T-cell (primary cell): ENCODE data around the gene GPR183. TPM values are rescaled to one million over a fixed set of nuclear protein-coding genes. Genes with fewer than 3 reads are reported as not detected.

Experiments
- ATAC-seq, 4 experiments: fragments of 200-7000 bp in 3 of 4; fragments of 150-1000 bp in 1 of 4; cut with Tn5 transposase; replicated peaks in 1 of 4; 1 replicate in 3 of 4; 2 replicates in 1 of 4; pipeline ENCODE4 v1.10.0; 2021; ENCODE audit warnings: moderate library complexity in 3 of 4, mild to moderate bottlenecking in 2 of 4, moderate number of reproducible peaks in 1 of 4
- CTCF ChIA-PET, 2 donors: fragments of 300-600 bp; sonication (Branson Sonifier 250); formaldehyde crosslinking; loops; one replicate each; lab custom pipeline; 2022; ENCODE audit warnings: antibody characterized with exemption in 2 of 2; lab: Charles Lee
- POLR2A ChIA-PET, 2 donors: fragments of 300-600 bp; sonication (Branson Sonifier 250); formaldehyde crosslinking; loops; one replicate each; lab custom pipeline; 2022; ENCODE audit warnings: antibody characterized with exemption in 2 of 2; lab: Charles Lee
- DNase-seq, 35 experiments: peaks; one replicate each; pipeline versions ENCODE4 v3.0.0 to v3.0.0-alpha.2; 2013 to 2023
- H3K27ac ChIP-seq: one replicate; pipeline ENCODE4 v1.5.1; 2013; ENCODE audit warnings: low read length
- H3K27me3 ChIP-seq, 2 experiments: replicated peaks in 1 of 2; 1 replicate in 1 of 2; 2 replicates in 1 of 2; pipeline versions ENCODE4 v1.6.1 to v1.7.0; 2013; ENCODE audit warnings: low read length in 1 of 2, mixed read lengths in 1 of 2; ENCODE audit not compliant: control insufficient read depth in 2 of 2, insufficient read depth in 2 of 2; ENCODE audit errors: extremely low read depth in 1 of 2
- H3K36me3 ChIP-seq, 2 donors: 1 replicate in 1 of 2; 2 replicates in 1 of 2; pipeline versions ENCODE4 v1.6.1 to v1.7.0; 2013; ENCODE audit warnings: low read length in 1 of 2; ENCODE audit not compliant: control insufficient read depth in 2 of 2, insufficient read depth in 1 of 2; ENCODE audit errors: extremely low read depth in 1 of 2
- H3K4me1 ChIP-seq, 2 experiments: 1 replicate in 1 of 2; 2 replicates in 1 of 2; pipeline versions ENCODE4 v1.6.1 to v1.7.0; 2013; ENCODE audit warnings: low read length in 2 of 2, mixed read lengths in 1 of 2; ENCODE audit not compliant: insufficient read depth in 2 of 2, control insufficient read depth in 1 of 2; ENCODE audit errors: extremely low read depth in 1 of 2
- H3K4me3 ChIP-seq, 2 donors: 1 replicate in 1 of 2; 2 replicates in 1 of 2; pipeline versions ENCODE4 v1.5.1 to v1.7.0; 2013; ENCODE audit warnings: mild to moderate bottlenecking in 2 of 2, low read length in 1 of 2, moderate library complexity in 1 of 2; ENCODE audit not compliant: control insufficient read depth in 1 of 2; ENCODE audit errors: extremely low read depth in 1 of 2
- H3K9me3 ChIP-seq: 2 replicates; pipeline ENCODE4 v1.7.0; 2013
- H3K27ac Mint-ChIP-seq, 2 donors: one replicate each; pipeline ENCODE4 v1.8.0; 2020 to 2021; ENCODE audit warnings: mild to moderate bottlenecking in 2 of 2, mixed read lengths in 2 of 2
- H3K27me3 Mint-ChIP-seq, 2 donors: one replicate each; pipeline ENCODE4 v1.8.0; 2021 to 2022; ENCODE audit warnings: mixed read lengths in 2 of 2
- H3K36me3 Mint-ChIP-seq: one replicate; pipeline ENCODE4 v1.8.0; 2021; ENCODE audit warnings: mixed read lengths
- H3K4me1 Mint-ChIP-seq, 3 donors: one replicate each; pipeline ENCODE4 v1.8.0; 2020 to 2022; ENCODE audit warnings: mixed read lengths in 3 of 3, mild to moderate bottlenecking in 1 of 3
- H3K4me3 Mint-ChIP-seq, 3 donors: one replicate each; pipeline ENCODE4 v1.8.0; 2020 to 2022; ENCODE audit warnings: mild to moderate bottlenecking in 3 of 3, mixed read lengths in 3 of 3, moderate library complexity in 3 of 3
- H3K9me3 Mint-ChIP-seq, 3 donors: one replicate each; pipeline ENCODE4 v1.8.0; 2020 to 2022; ENCODE audit warnings: mixed read lengths in 3 of 3
- WGBS: methylation state at CpG from one replicate; pipeline ENCODE4 v1.1.5; 2013; ENCODE audit warnings: missing lambda C conversion rate; ENCODE audit not compliant: insufficient coverage; 5-methylcytosine and 5-hydroxymethylcytosine counted together
- total RNA-seq, 35 experiments: library from RNA in 6 of 35; stranded (reverse) in 6 of 35; fragments of 120-200 nt in 1 of 35; gene quantifications; one replicate each; pipeline versions ENCODE4 v1.2.1 to v1.2.4 and lab custom pipeline; 2013 to 2026

Gene GPR183
- total RNA-seq, 5 donors from 2014 or later (not counting 1 experiment from before 2014, with no cell fraction given) = 69.9 to 152 (median 100) TPM

DNA sequence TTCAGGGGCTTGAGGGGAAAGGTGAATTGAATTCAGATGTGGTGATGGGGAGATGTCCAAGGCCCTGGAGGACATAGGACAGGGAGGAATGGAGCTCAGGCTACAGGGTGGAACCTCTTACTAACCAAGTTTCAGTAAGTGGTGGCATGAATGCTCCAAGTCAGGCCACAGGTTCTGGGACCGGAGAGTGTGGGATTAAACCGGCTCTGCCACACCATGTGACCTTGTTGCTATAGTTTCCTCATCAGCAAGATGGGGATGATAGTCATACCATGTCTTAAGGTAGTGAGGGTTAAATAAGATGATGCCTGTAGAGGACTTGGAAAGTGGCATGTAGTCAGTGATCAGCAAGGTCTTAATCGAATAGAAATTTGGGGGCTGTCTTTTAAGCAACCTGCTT lies 16.3 kb downstream of the GPR183 start:
- Histone ChIP-seq H3K4me3 (no peak overlapping the region), H3K4me1 (peaks cover 18 to 61% of the 10 kb centered on the region in 2 experiments), H3K36me3 (peaks cover 0 to 33% of the 10 kb centered on the region in 2 donors), H3K27ac (peak overlapping the region; percentile 74), H3K9me3 (no peaks in the 10 kb centered on the region), H3K27me3 (no peaks in the 10 kb centered on the region)
- peak overlapping the region in 2 of 3 donors; percentile 4 to 29 for H3K4me3 Mint-ChIP-seq
- whole genome bisulfite sequencing = 74% methylated on average over 3 of the region's 3 CpGs
- peaks cover 91 to 96% (median 91%) of the 10 kb centered on the region in 3 donors for H3K4me1 Mint-ChIP-seq
- ChIA-PET CTCF (no interaction called here), POLR2A (interaction anchor here in 1 of 2 donors (0.6 kb wide), 1 partner anchor 23 kb away, joined by 9 read pairs; no protein-coding TSS in a partner anchor)
- no peaks in the 10 kb centered on the region for H3K9me3 Mint-ChIP-seq
- no peaks in the 10 kb centered on the region for H3K27me3 Mint-ChIP-seq
- ATAC-seq = peak in 3 of 4 experiments; percentile 25 to 43 (median 39)
- H3K27ac Mint-ChIP-seq = peak overlapping the region; percentile 78 to 89
- peak in 1 of 35 experiments; percentile 54 for DNase-seq
- peaks cover 58% of the 10 kb centered on the region for H3K36me3 Mint-ChIP-seq

DNA sequence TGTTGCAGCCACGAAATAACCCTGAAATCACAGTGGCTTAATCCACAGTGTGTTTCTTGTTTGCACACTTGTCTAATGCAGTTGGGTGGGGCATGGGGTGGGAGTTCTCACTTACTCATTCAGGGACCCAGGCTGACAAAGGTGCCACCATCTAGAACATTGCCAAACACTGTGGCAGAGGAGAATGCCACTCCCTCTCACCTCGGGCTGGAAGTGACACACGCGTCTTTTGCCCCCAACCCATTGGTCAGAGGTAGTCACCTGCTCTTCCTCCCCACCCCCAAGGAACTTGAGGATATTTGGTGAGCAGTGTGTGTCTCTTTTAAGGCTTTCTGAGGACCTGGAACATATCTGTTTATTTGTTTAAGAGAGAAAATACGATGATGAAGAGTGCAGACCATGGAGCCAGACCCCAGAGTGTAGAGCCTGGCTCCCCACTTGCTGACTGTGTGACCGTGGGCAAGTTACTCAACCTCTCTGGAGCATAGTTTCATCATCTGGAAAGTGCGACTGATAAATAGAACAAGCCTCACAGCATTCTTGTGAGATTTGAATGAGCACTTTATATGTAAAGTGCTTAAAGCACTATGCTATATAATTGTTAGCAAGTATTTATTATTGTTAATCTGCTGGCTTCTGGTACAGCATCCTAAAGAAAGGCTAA lies 17.4 kb downstream of the GPR183 start:
- H3K4me1 Mint-ChIP-seq = peaks cover 91 to 96% (median 91%) of the 10 kb centered on the region in 3 donors
- WGBS = 84% methylated on average over 2 of the region's 7 CpGs
- Histone ChIP-seq H3K4me1 (peaks cover 16 to 61% of the 10 kb centered on the region in 2 experiments), H3K4me3 (no peak overlapping the region), H3K9me3 (no peaks in the 10 kb centered on the region), H3K27me3 (no peaks in the 10 kb centered on the region), H3K27ac (peak overlapping the region; percentile 52), H3K36me3 (peaks cover 0 to 23% of the 10 kb centered on the region in 2 donors)
- DNase-seq = peak in 31 of 35 experiments; percentile 14 to 72 (median 53)
- H3K4me3 Mint-ChIP-seq = peak overlapping the region in 1 of 3 donors; percentile 29
- peaks cover 47% of the 10 kb centered on the region for H3K36me3 Mint-ChIP-seq
- POLR2A ChIA-PET = no interaction called here
- CTCF ChIA-PET = interaction anchor here (0.8 to 2.3 kb wide), 3 partner anchors 20 to 147 kb away, joined by 3 to 8 read pairs (median 7); no protein-coding TSS in a partner anchor
- ATAC-seq = peak; percentile 36 to 72 (median 56)
- no peaks in the 10 kb centered on the region for H3K27me3 Mint-ChIP-seq
- H3K9me3 Mint-ChIP-seq = no peaks in the 10 kb centered on the region
- H3K27ac Mint-ChIP-seq = peak overlapping the region; percentile 78 to 89

DNA sequence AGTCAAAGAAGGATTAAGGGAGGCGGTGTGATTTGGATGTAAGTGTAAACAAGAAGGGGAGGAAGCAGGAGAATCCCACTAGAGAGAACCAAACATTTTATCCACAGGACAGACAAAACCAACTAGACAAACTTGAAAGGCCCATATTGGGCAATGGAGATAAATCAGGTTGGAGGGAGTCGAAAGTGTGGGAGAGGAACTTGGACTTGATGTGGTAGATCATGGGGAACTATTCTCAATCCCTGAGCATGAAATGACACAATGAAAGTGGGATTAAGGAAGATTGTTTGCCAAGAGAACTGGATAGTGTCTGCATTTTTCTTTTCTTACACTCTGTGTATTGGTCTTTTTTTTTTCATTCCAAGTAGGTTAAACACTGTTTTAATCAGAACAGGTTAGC lies 17.9 kb downstream of the GPR183 start:
- H3K4me3 ChIP-seq = no peak overlapping the region
- CTCF ChIA-PET = interaction anchor here (0.8 to 2.3 kb wide), 5 partner anchors 14 to 147 kb away, joined by 3 to 8 read pairs (median 4); no protein-coding TSS in a partner anchor
- POLR2A ChIA-PET = interaction anchor here in 1 of 2 donors (1.7 kb wide), 1 partner anchor 9 kb away, joined by 8 read pairs; no protein-coding TSS in a partner anchor
- WGBS = no CpG with 5 or more reads among the region's 2 CpGs
- ATAC-seq (no peak), DNase-seq (no peak)
- Mint-ChIP-seq H3K27me3 (no peaks in the 10 kb centered on the region), H3K27ac (peak overlapping the region; percentile 78 to 89), H3K4me1 (peaks cover 93 to 98% (median 93%) of the 10 kb centered on the region in 3 donors), H3K36me3 (peaks cover 50% of the 10 kb centered on the region), H3K9me3 (no peaks in the 10 kb centered on the region), H3K4me3 (no peak overlapping the region)
- H3K27ac ChIP-seq = peak overlapping the region; percentile 52
- H3K27me3 ChIP-seq = no peaks in the 10 kb centered on the region
- peaks cover 0 to 18% of the 10 kb centered on the region in 2 donors for H3K36me3 ChIP-seq
- H3K9me3 ChIP-seq = no peaks in the 10 kb centered on the region
- H3K4me1 ChIP-seq = peaks cover 21 to 63% of the 10 kb centered on the region in 2 experiments

DNA sequence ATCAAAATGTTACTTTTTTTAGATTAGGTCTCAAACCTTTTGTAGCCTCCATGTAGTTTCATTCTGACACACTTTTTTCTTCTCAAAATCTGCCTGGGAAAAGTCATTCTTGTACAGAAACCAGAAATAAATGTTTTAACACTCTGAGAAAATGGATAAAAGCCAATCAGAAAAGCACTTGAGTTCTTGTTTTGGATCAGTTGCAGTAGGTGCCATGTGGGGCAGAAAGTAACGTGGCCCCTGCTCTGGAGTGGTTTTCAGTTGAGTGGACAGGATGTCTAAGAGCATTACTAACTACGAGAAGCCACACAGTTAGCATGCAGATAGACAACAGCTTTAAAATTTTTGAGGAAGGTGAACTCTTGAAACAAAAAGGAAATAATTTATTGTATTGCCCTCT lies 19.1 kb downstream of the GPR183 start:
- Mint-ChIP-seq H3K27me3 (no peaks in the 10 kb centered on the region), H3K9me3 (no peaks in the 10 kb centered on the region), H3K36me3 (peaks cover 38% of the 10 kb centered on the region), H3K4me3 (peak overlapping the region in 1 of 3 donors; percentile 20), H3K27ac (peak overlapping the region; percentile 89), H3K4me1 (peaks cover 90 to 97% (median 90%) of the 10 kb centered on the region in 3 donors)
- 29% methylated on average over 1 of the region's 2 CpGs for WGBS
- H3K4me1 ChIP-seq = peaks cover 26 to 67% of the 10 kb centered on the region in 2 experiments
- H3K27me3 ChIP-seq = no peaks in the 10 kb centered on the region
- peak in 1 of 35 experiments; percentile 36 for DNase-seq
- CTCF ChIA-PET = interaction anchor here (0.6 to 2.3 kb wide), 8 partner anchors 10 to 149 kb away, joined by 3 to 11 read pairs (median 4); no protein-coding TSS in a partner anchor
- no peaks in the 10 kb centered on the region for H3K9me3 ChIP-seq
- no peak for ATAC-seq
- H3K36me3 ChIP-seq = peaks cover 0 to 7% of the 10 kb centered on the region in 2 donors
- POLR2A ChIA-PET = interaction anchor here (0.6 to 1.7 kb wide), 6 partner anchors 10 to 149 kb away, joined by 3 to 10 read pairs (median 4); no protein-coding TSS in a partner anchor
- no peak overlapping the region for H3K4me3 ChIP-seq
- H3K27ac ChIP-seq = peak overlapping the region; percentile 52

DNA sequence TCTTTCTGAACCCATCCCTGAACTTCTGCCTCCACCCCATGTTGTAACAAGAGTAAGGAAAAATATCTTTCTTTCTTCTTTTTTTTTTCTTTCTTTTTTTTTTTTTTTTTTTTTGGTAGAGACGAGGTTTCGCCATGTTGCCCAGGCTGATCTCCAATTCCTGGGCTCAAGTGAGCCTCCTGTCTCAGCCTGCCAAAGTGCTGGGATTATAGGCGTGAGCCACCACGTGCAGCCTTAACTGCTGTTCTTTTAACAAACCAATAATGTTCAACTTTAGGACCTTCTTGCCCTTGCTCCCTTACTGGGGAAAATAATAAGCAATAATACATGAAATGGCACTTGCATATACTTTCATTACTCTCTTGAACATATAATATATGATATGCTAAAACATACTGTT lies 19.6 kb downstream of the GPR183 start:
- no peaks in the 10 kb centered on the region for H3K9me3 ChIP-seq
- H3K4me3 ChIP-seq = no peak overlapping the region
- ChIA-PET POLR2A (interaction anchor here (0.5 to 1.7 kb wide), 5 partner anchors 11 to 148 kb away, joined by 3 to 22 read pairs (median 8); no protein-coding TSS in a partner anchor), CTCF (interaction anchor here (0.6 to 2.3 kb wide), 7 partner anchors 11 to 149 kb away, joined by 3 to 11 read pairs (median 6); no protein-coding TSS in a partner anchor)
- peak overlapping the region; percentile 52 for H3K27ac ChIP-seq
- ATAC-seq (no peak), DNase-seq (no peak)
- H3K27me3 ChIP-seq = no peaks in the 10 kb centered on the region
- Mint-ChIP-seq H3K4me3 (peak overlapping the region; percentile 2 to 20 (median 10)), H3K36me3 (peaks cover 34% of the 10 kb centered on the region), H3K9me3 (no peaks in the 10 kb centered on the region), H3K27me3 (no peaks in the 10 kb centered on the region), H3K27ac (peak overlapping the region; percentile 89), H3K4me1 (peaks cover 91 to 97% (median 91%) of the 10 kb centered on the region in 3 donors)
- peaks cover 0 to 2% of the 10 kb centered on the region in 2 donors for H3K36me3 ChIP-seq
- peaks cover 29 to 66% of the 10 kb centered on the region in 2 experiments for H3K4me1 ChIP-seq
- no CpG with 5 or more reads among the region's 4 CpGs for WGBS
